Spleen (tissue), 11 donors: ENCODE results near the gene CEP112. TPM values are rescaled to one million over a fixed set of nuclear protein-coding genes. Genes with fewer than 3 reads are reported as not detected.

Experiments
- DNase-seq: peaks from one replicate; pipeline ENCODE4 v3.0.0-alpha.2; 2020
- H3K27ac ChIP-seq, 8 donors: fragments of 200-600 bp; sonication (generic) in 7 of 8; 1 replicate in 4 of 8; 2 replicates in 4 of 8; pipeline versions ENCODE4 v1.5.0 to v1.8.0; 2016 to 2021; ENCODE audit warnings: inconsistent platforms in 4 of 8, mild to moderate bottlenecking in 4 of 8, moderate library complexity in 1 of 8
- H3K27me3 ChIP-seq, 7 donors: fragments of 200-600 bp; sonication (generic) in 6 of 7; replicated peaks in 1 of 7; 1 replicate in 4 of 7; 2 replicates in 3 of 7; pipeline versions ENCODE4 v1.5.0 to v1.8.0; 2016 to 2021; ENCODE audit warnings: inconsistent platforms in 3 of 7, mild to moderate bottlenecking in 1 of 7
- H3K36me3 ChIP-seq, 6 donors: fragments of 200-600 bp; sonication (generic) in 5 of 6; 1 replicate in 4 of 6; 2 replicates in 2 of 6; pipeline versions ENCODE4 v1.5.0 to v1.8.0; 2016 to 2021; ENCODE audit warnings: inconsistent platforms in 2 of 6
- H3K4me1 ChIP-seq, 6 donors: fragments of 200-600 bp; sonication (generic) in 5 of 6; 1 replicate in 3 of 6; 2 replicates in 3 of 6; pipeline versions ENCODE4 v1.5.0 to v1.8.0; 2016 to 2021; ENCODE audit warnings: inconsistent platforms in 3 of 6
- H3K4me3 ChIP-seq, 8 donors: fragments of 200-600 bp; sonication (generic) in 7 of 8; 1 replicate in 4 of 8; 2 replicates in 4 of 8; pipeline versions ENCODE4 v1.5.0 to v1.8.0; 2016 to 2021; ENCODE audit warnings: inconsistent platforms in 4 of 8, mild to moderate bottlenecking in 4 of 8, moderate library complexity in 2 of 8
- H3K9me3 ChIP-seq, 8 donors: fragments of 200-600 bp; sonication (generic) in 7 of 8; 1 replicate in 4 of 8; 2 replicates in 4 of 8; pipeline versions ENCODE4 v1.5.0 to v1.8.0; 2016 to 2021; ENCODE audit warnings: inconsistent platforms in 4 of 8
- POLR2A ChIP-seq, 3 donors: fragments of 450-650 bp; IDR thresholded peaks; one replicate each; pipeline ENCODE4 v1.5.1; 2017; ENCODE audit warnings: antibody characterized with exemption in 3 of 3, mild to moderate bottlenecking in 1 of 3
- POLR2AphosphoS5 ChIP-seq, 3 donors: sonication (generic); formaldehyde crosslinking; IDR thresholded peaks; one replicate each; pipeline ENCODE4 v1.5.1; 2017; ENCODE audit warnings: antibody characterized with exemption in 3 of 3
- whole genome bisulfite sequencing, 5 donors: extraction: QIAGEN DNeasy Blood & Tissue Kit in 3 of 5; methylation state at CpG; one replicate each; pipeline versions ENCODE4 v1.1.5 to v1.1.7; 2013 to 2018; 5-methylcytosine and 5-hydroxymethylcytosine counted together
- intact Hi-C: fragments of 100-400 bp; cut with DNase I; formaldehyde crosslinking; loops from one replicate; pipeline ENCODE4 v1.15.0; 2023; ENCODE audit warnings: low total_unique reads
- polyA plus RNA-seq, 3 donors: library from polyadenylated mRNA; stranded (reverse); fragments of 200-250 nt; gene quantifications; one replicate each; pipeline ENCODE4 v1.2.1, GENCODE V29; 2013
- total RNA-seq, 7 donors: library from RNA; depleted of rRNA in 3 of 7; stranded (reverse); fragments of >200 nt in 3 of 7; fragmentation: NEBNext Ultra II Directional in 4 of 7; extraction: Animal tissue kit (Norgen Biotek cat#: 25700) in 4 of 7; gene quantifications; one replicate each; pipeline versions ENCODE4 v1.1.0 to v1.2.1, GENCODE V29; 2016 to 2021
- TF ChIP-seq, protein P1 (sequence below), 11 experiments: fragments of 200-600 bp in 7 of 11; fragments of 450-650 bp in 4 of 11; sonication (generic) in 4 of 11; IDR thresholded peaks in 8 of 11; conservative IDR thresholded peaks in 3 of 11; 1 replicate in 7 of 11; 2 replicates in 4 of 11; pipeline versions ENCODE4 v1.4.0 to v1.8.0; 2016 to 2021; ENCODE audit warnings: antibody characterized with exemption in 11 of 11, inconsistent platforms in 4 of 11, mild to moderate bottlenecking in 1 of 11
- donor health status: healthy with polysubstance abuse.
- donor health status: DM: no; HTN: no; CAD: no; lungs with moderate emphysema.
- donor health status: DM: no; HTN: no; CAD: no.
- donor health status: Bipolar disorder and iron deficiency.
- donor health status: healthy.
- donor health status: DM: no; HTN: no; CAD: no.
- donor health status: DM: yes; HTN: yes; CAD: no.

The CEP112 gene
- total and polyA plus RNA-seq, 10 donors: 3.1 to 31.0 (median 16.8) TPM

DNA sequence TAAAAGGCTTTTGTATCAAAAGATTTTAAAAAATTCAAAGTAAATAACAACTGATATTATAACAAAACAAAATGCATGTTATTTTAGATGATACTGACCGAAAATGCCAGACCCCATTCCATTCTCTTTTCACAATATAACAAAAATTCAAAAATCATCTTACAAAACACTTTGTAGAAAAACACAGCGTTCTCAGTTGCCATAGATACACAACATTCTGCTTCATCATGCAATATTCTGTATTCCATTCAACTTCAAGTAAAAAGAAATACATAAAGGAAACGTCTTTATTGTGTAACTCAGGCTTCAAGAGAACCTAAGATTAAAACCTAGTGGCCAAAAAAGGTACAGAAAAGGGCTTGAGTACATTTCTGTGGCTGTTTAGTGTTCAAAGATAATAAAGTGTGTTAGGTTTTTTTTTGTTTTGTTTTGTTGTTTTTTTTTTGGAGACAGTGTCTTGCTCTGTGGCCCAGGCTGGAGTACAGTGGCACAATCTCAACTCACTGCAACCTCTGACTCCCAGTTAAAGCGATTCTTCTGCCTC is 250.5 kb downstream of the CEP112 start:
- Histone ChIP-seq H3K4me3 (no peak overlapping the region), H3K9me3 (peaks cover 0 to 3% (median 0%) of the 10 kb centered on the region in 8 donors), H3K27ac (no peak overlapping the region), H3K36me3 (no peaks in the 10 kb centered on the region), H3K4me1 (no peaks in the 10 kb centered on the region), H3K27me3 (no peaks in the 10 kb centered on the region)
- WGBS, 5 donors: 84 to 89% (median 87%) methylated on average over 4 of the region's 4 CpGs
- no peak for DNase-seq
- TF ChIP-seq, protein P1, sequence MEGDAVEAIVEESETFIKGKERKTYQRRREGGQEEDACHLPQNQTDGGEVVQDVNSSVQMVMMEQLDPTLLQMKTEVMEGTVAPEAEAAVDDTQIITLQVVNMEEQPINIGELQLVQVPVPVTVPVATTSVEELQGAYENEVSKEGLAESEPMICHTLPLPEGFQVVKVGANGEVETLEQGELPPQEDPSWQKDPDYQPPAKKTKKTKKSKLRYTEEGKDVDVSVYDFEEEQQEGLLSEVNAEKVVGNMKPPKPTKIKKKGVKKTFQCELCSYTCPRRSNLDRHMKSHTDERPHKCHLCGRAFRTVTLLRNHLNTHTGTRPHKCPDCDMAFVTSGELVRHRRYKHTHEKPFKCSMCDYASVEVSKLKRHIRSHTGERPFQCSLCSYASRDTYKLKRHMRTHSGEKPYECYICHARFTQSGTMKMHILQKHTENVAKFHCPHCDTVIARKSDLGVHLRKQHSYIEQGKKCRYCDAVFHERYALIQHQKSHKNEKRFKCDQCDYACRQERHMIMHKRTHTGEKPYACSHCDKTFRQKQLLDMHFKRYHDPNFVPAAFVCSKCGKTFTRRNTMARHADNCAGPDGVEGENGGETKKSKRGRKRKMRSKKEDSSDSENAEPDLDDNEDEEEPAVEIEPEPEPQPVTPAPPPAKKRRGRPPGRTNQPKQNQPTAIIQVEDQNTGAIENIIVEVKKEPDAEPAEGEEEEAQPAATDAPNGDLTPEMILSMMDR (IDR thresholded peaks at IDR 0.05 in 8 of 11, conservative IDR thresholded peaks at IDR 0.05 in 3 of 11): no peak
- TF ChIP-seq POLR2A (IDR thresholded peaks at IDR 0.05) (no peak), POLR2AphosphoS5 (IDR thresholded peaks at IDR 0.05) (no peak)
- intact Hi-C loops: no loop called here

- Histone ChIP-seq H3K4me1 (no peaks in the 10 kb centered on the region), H3K27ac (no peak overlapping the region), H3K36me3 (no peaks in the 10 kb centered on the region), H3K27me3 (no peaks in the 10 kb centered on the region), H3K4me3 (no peak overlapping the region), H3K9me3 (peaks cover 0 to 28% (median 15%) of the 10 kb centered on the region in 8 donors)
- TF ChIP-seq POLR2AphosphoS5 (IDR thresholded peaks at IDR 0.05): no peak
- TF ChIP-seq, protein P1 (IDR thresholded peaks at IDR 0.05 in 8 of 11, conservative IDR thresholded peaks at IDR 0.05 in 3 of 11): no peak
- no peak for TF ChIP-seq POLR2A (IDR thresholded peaks at IDR 0.05)
- DNase-seq: no peak
- intact Hi-C loops: no loop called here
- 57 to 76% (median 70%) methylated on average over 3 of the region's 3 CpGs for WGBS, 5 donors
Measured at GRCh38 chr17:65936013-65936412, 255.9 kb downstream of the CEP112 start.

- DNase-seq: no peak
- Histone ChIP-seq H3K27ac (no peak overlapping the region), H3K4me1 (no peaks in the 10 kb centered on the region), H3K9me3 (peaks cover 0 to 26% (median 15%) of the 10 kb centered on the region in 8 donors), H3K36me3 (no peaks in the 10 kb centered on the region), H3K27me3 (no peaks in the 10 kb centered on the region), H3K4me3 (no peak overlapping the region)
- 69 to 99% (median 86%) methylated on average over 4 of the region's 4 CpGs for WGBS, 5 donors
- intact Hi-C loops: no loop called here
- TF ChIP-seq POLR2A (IDR thresholded peaks at IDR 0.05): no peak
- TF ChIP-seq POLR2AphosphoS5 (IDR thresholded peaks at IDR 0.05): no peak
- TF ChIP-seq, protein P1 (IDR thresholded peaks at IDR 0.05 in 8 of 11, conservative IDR thresholded peaks at IDR 0.05 in 3 of 11): no peak
Measured at GRCh38 chr17:65933290-65933689, 258.6 kb downstream of the CEP112 start.

GRCh38 chr17:65931246-65932149 is 260.4 kb downstream of the CEP112 start:
- H3K27me3 ChIP-seq: no peaks in the 10 kb centered on the region
- H3K4me3 ChIP-seq: no peak overlapping the region
- peaks cover 0 to 26% (median 15%) of the 10 kb centered on the region in 8 donors for H3K9me3 ChIP-seq
- H3K27ac ChIP-seq: no peak overlapping the region
- DNase-seq: no peak
- 77 to 91% (median 81%) methylated on average over 3 of the region's 3 CpGs for WGBS, 5 donors
- no peaks in the 10 kb centered on the region for H3K4me1 ChIP-seq
- TF ChIP-seq, protein P1 (IDR thresholded peaks at IDR 0.05 in 8 of 11, conservative IDR thresholded peaks at IDR 0.05 in 3 of 11): no peak
- TF ChIP-seq POLR2A (IDR thresholded peaks at IDR 0.05) (no peak), POLR2AphosphoS5 (IDR thresholded peaks at IDR 0.05) (no peak)
- intact Hi-C loops: no loop called here
- peaks cover 0 to 8% (median 0%) of the 10 kb centered on the region in 6 donors for H3K36me3 ChIP-seq
